KMS-11 (cell line): Measurements from ENCODE around the gene LAMB4.

Experiments
- H2AFZ ChIP-seq: fragments of 200-600 bp; sonication (generic); 2 replicates; pipeline ENCODE4 v1.6.1; 2016; ENCODE audit warnings: antibody characterized with exemption, mixed run types, low read depth
- H3K27ac ChIP-seq: fragments of 200-600 bp; sonication (generic); 2 replicates; pipeline ENCODE4 v1.6.1; 2016; ENCODE audit warnings: mild to moderate bottlenecking, mixed run types
- H3K27me3 ChIP-seq: fragments of 200-600 bp; sonication (generic); 2 replicates; pipeline ENCODE4 v1.6.1; 2017; ENCODE audit warnings: mild to moderate bottlenecking, low read depth, mixed run types, moderate library complexity; ENCODE audit not compliant: insufficient read depth
- H3K36me3 ChIP-seq: fragments of 200-600 bp; sonication (generic); 2 replicates; pipeline ENCODE4 v1.6.1; 2017; ENCODE audit warnings: mild to moderate bottlenecking, mixed run types; ENCODE audit not compliant: insufficient read depth
- H3K4me1 ChIP-seq: fragments of 200-600 bp; sonication (generic); 2 replicates; pipeline ENCODE4 v1.6.1; 2016; ENCODE audit warnings: mild to moderate bottlenecking, low read depth, mixed run types; ENCODE audit not compliant: poor library complexity, severe bottlenecking
- H3K4me2 ChIP-seq: fragments of 200-600 bp; sonication (generic); 2 replicates; pipeline ENCODE4 v1.7.0; 2016; ENCODE audit warnings: mild to moderate bottlenecking, mixed run types
- H3K4me3 ChIP-seq: fragments of 200-600 bp; sonication (generic); IDR thresholded peaks from 2 replicates; pipeline ENCODE4 v1.6.1; 2017; ENCODE audit warnings: low read depth, low read length, mixed read lengths; ENCODE audit not compliant: insufficient read depth
- H3K79me2 ChIP-seq: fragments of 200-600 bp; sonication (generic); 2 replicates; pipeline ENCODE4 v1.6.1; 2016; ENCODE audit warnings: low read depth, mixed run types; ENCODE audit not compliant: insufficient read depth
- H3K9ac ChIP-seq: fragments of 200-600 bp; sonication (generic); 2 replicates; pipeline ENCODE4 v1.6.1; 2016; ENCODE audit warnings: mild to moderate bottlenecking, mixed run types
- H4K20me1 ChIP-seq: fragments of 200-600 bp; sonication (generic); 2 replicates; pipeline ENCODE4 v1.6.1; 2016; ENCODE audit warnings: mild to moderate bottlenecking, mixed run types; ENCODE audit not compliant: insufficient read depth
- TF ChIP-seq, protein P1 (sequence below): fragments of 200-600 bp; sonication (generic); conservative IDR thresholded peaks from 2 replicates; pipeline ENCODE4 v1.6.1; 2017; ENCODE audit warnings: low read depth, mild to moderate bottlenecking, antibody characterized with exemption, low read length, moderate library complexity, mixed read lengths

The LAMB4 gene

DNA sequence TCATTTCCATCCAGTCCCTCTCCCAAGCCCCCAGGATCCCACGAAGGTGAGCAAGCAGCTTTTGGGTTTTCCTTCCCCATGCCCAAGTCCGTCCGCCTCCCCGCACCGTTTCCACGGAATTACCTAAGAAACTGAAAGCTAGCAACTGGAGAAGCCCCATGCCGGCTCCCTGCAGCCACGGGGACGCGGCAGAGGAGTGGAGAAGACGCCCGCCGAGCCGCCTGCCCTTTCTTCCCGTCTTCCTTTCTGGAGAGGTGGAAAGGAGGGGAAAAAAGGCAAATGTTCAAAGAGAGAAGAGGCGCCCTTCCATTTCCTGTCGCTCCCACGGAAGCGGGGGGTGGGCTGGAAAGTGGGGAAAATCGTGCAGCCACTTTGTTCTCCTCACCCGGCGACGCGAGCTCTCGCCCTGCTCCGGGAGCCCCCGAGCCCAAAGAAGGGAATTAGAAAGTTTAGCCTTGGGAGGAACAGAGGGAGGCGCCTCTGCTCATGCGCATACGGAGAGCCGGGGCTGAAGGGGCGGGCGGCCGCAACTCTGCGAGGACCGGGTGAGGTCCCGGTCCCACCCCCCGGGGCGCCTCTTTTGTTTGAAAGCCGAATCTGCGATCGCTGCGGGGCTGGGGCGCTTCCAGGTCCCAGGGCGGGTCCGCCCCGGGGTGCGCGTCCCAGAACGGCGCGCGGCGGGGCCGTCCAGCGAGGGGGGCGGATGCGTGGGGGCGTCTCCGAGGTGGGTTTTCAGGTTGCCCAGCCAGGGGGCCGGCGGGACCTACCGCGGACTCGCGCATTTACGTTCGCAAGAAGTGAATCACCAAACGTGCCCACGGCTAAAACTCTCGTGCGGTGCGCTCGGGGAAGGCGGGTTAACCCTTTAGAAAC is 127.2 kb downstream of the LAMB4 start, which contains the start of gene LAMB1:
Gene LAMB1, minus strand, starts transcription at position 436 of the 873 bp plus-strand sequence. Its CDS starts 276 bp downstream, at position 160.
- peak within 1 kb of the TSS; percentile 17; the same call in 1 of the 2 replicates for H3K9ac ChIP-seq
- peak within 1 kb of the TSS; percentile 43; the same call in 1 of the 2 replicates for H3K4me2 ChIP-seq
- H3K27me3 ChIP-seq: no peaks in the 10 kb centered on the region
- H4K20me1 ChIP-seq: no peaks in the 10 kb centered on the region
- H3K4me3 ChIP-seq: no peak within 1 kb of the TSS
- TF ChIP-seq, protein P1, sequence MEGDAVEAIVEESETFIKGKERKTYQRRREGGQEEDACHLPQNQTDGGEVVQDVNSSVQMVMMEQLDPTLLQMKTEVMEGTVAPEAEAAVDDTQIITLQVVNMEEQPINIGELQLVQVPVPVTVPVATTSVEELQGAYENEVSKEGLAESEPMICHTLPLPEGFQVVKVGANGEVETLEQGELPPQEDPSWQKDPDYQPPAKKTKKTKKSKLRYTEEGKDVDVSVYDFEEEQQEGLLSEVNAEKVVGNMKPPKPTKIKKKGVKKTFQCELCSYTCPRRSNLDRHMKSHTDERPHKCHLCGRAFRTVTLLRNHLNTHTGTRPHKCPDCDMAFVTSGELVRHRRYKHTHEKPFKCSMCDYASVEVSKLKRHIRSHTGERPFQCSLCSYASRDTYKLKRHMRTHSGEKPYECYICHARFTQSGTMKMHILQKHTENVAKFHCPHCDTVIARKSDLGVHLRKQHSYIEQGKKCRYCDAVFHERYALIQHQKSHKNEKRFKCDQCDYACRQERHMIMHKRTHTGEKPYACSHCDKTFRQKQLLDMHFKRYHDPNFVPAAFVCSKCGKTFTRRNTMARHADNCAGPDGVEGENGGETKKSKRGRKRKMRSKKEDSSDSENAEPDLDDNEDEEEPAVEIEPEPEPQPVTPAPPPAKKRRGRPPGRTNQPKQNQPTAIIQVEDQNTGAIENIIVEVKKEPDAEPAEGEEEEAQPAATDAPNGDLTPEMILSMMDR: no peak
- peak within 1 kb of the TSS; percentile 67 for H2AFZ ChIP-seq
- H3K4me1 ChIP-seq: peaks cover 32% of the 10 kb centered on the region
- no peaks in the 10 kb centered on the region for H3K79me2 ChIP-seq
- no peaks in the 10 kb centered on the region for H3K36me3 ChIP-seq
- no peak within 1 kb of the TSS for H3K27ac ChIP-seq

DNA sequence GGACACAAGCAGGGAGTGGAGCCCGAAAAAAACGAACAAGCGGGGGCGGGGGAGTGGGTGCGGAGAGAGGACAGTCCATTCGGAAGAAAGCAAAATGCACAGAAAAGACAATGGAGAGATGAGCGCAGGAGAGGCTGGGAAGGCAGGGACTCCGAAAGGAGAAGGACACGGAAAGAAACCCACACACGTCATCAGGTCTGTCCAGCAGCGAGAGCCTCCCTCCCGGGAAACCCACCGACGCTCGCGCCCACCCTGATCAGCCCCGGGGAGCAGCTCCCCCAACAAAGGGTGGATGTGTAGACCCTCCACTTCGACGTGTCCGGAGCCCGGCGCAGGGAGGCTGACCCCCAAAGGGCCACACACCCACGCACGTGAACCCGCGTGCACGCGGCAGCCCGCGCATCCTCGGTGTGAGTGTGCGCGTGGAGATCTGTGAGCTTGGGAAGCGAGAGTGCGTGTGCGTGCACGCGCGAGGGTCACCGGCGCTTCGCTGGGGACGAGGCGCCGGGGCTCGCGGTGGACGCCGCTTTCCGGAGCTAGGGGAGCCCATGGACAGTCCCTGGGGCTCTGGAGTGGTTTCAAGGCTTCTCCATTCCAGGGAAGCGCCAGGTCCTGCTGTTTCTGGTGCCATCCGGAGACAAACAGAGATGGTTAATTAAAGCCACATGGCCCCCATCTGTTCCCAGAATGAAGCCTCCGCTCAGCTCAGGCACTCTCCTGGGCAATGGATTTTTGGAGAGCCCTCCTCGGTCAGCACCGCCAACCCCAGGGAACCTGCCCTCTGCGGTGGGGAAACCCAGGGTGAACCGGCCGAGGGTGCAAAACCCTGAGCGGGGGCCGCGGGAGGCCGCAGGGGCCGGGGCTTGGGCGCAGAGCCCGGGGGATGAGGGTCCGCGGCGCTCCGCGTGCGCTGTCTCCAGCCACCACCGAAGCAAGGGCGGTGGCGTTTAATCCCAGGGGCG is 128.1 kb downstream of the LAMB4 start:
- Histone ChIP-seq H3K36me3 (no peaks in the 10 kb centered on the region), H3K4me3 (no peak overlapping the region), H3K27me3 (no peaks in the 10 kb centered on the region), H2AFZ (peak overlapping the region; percentile 67; the same call in 1 of the 2 replicates), H3K4me1 (peaks cover 42% of the 10 kb centered on the region), H3K9ac (no peak overlapping the region), H3K27ac (no peak overlapping the region), H3K79me2 (no peaks in the 10 kb centered on the region), H4K20me1 (no peaks in the 10 kb centered on the region), H3K4me2 (no peak overlapping the region)
- TF ChIP-seq, protein P1: no peak

DNA sequence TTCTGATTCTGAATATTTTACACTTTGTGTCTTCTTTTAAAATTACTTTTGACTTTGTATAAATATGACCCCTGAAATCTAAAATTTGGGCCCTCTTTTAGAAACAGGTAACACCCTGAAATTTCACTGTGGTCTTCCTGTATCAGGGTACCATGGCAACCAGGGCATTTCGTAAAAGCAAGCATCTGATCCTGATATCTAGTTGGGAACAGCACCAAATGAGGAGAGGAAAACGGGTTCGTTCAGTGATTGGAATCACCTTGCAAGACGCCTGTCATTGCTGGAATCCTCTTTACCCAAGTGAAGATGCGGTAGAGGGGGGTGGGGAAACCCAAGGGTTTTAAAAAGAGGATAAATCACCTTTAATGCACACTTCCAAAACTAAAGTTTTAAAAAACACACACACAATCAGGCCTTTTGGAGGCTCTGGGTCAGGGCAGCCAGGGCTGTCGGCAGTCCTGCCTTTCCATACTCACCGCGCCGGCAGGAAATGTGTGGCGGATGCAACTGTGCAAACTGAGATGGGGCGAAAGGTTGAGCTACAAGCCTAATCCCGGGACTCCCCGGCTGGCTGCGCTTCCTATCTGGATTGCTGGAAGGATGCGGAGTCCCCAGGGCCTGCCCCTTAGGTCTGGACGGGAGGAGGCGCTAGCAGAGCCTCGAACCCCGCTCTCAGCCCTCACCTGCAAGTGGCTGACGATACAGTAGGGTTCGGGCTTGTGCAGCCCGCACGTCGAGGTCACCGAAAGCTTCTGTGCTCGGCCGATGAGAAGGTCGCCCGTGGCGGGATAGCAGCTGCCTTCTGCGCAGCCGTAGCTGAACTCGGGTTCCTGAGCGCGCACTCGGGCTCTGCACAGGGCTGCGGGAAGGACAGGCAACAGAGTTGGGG is 129.0 kb downstream of the LAMB4 start:
- no peak overlapping the region for H3K4me3 ChIP-seq
- no peak overlapping the region for H3K9ac ChIP-seq
- peaks cover 43% of the 10 kb centered on the region for H3K4me1 ChIP-seq
- no peaks in the 10 kb centered on the region for H3K36me3 ChIP-seq
- no peaks in the 10 kb centered on the region for H3K79me2 ChIP-seq
- TF ChIP-seq, protein P1: no peak
- H4K20me1 ChIP-seq: no peaks in the 10 kb centered on the region
- peak overlapping the region; percentile 74 for H3K27ac ChIP-seq
- no peak overlapping the region for H2AFZ ChIP-seq
- H3K27me3 ChIP-seq: no peaks in the 10 kb centered on the region
- peak overlapping the region; percentile 59; the same call in 1 of the 2 replicates for H3K4me2 ChIP-seq
